Stimulated activated CD4-positive, alpha-beta T cell treated with anti-CD3 and anti-CD28 coated beads, TNF-alpha, amount 100 ng/mL, for 24 hours (primary cell): ENCODE results near the gene SLC25A42.
A peak's percentile ranks its signal among the peaks of the same experiment; 100 is the strongest.
"Not testable (repeated sequence)": the region's sequence is repeated elsewhere in the genome, so short reads cannot be mapped to it uniquely, and the experiment has no call there.

Source experiments
- DNase-seq, 3 experiments: peaks; one replicate each; pipeline ENCODE4 v3.0.0-alpha.2; 2020; ENCODE audit warnings: low read depth in 3 of 3

SLC25A42 gene

DNA sequence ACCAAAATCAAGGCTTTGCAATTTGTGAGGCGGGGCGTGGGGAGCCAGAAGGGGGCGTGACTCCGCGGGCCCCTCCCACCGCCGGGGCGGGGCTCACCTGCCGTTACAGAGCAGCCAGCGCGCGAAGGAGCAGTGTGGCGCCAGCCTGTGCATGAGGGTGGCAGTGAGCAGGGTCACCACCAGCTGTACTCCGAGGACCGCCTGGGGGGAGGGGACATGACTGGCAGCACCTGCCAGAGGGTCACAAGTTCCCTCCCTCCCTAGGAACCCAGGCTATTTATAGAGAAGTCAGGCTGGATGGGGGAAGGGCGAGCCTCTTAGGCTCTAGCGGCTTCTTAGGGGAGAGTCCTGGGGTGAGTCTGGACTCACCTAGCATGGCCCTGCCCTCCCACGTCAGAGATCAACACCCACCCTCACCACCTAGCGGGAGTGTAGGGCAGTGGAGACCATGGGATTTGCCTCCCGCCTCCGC lies 70.9 kb downstream of the SLC25A42 start:
- peak in 2 of 3 experiments; percentile 24 to 41 for DNase-seq

DNA sequence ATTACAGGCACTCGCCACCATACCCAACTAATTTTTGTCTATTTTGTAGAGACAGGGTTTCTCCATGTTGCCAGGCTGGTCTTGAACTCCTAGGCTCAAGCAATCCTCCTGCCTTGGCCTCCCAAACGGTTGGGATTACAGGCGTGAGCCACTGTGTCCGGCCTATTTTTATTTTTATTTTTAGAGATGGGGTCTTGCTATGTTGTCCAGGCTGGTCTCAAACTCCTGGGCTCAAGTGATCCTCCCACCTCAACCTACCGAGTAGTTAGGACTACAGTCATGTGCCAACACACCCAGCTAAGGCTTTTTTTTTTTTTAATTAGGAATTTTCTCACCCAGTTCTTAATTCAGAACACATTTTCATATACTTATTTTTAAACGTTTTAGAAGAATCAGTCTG lies 71.9 kb downstream of the SLC25A42 start:
- DNase-seq, result not testable (repeated sequence)

DNA sequence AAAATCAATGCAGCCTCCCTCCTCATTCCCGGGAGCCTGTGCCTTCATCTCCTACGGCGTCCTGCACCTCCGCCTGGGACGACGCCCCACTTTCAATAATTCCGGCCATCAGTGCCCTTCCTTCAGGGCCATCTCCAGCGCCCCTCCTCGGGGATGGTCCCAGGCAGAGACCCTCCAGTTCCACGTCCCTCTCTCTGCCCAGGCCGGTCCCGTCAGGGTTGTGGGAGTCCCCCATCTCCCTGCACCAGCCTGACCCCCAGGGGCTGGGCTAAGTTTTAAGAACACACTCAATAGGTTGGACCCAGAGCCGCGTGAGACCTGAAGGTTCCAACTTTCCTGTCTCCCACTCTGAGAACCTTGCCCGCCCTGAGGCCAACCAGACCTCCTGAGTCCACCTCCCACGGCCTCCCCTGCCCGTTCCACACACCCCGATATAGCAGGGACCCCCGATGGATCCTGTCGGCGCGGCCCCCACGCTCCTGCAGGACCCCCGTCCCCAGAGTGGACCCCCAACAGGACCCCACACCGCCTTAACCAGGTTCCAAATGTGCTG lies 73.8 kb downstream of the SLC25A42 start:
- DNase-seq, result no peak

DNA sequence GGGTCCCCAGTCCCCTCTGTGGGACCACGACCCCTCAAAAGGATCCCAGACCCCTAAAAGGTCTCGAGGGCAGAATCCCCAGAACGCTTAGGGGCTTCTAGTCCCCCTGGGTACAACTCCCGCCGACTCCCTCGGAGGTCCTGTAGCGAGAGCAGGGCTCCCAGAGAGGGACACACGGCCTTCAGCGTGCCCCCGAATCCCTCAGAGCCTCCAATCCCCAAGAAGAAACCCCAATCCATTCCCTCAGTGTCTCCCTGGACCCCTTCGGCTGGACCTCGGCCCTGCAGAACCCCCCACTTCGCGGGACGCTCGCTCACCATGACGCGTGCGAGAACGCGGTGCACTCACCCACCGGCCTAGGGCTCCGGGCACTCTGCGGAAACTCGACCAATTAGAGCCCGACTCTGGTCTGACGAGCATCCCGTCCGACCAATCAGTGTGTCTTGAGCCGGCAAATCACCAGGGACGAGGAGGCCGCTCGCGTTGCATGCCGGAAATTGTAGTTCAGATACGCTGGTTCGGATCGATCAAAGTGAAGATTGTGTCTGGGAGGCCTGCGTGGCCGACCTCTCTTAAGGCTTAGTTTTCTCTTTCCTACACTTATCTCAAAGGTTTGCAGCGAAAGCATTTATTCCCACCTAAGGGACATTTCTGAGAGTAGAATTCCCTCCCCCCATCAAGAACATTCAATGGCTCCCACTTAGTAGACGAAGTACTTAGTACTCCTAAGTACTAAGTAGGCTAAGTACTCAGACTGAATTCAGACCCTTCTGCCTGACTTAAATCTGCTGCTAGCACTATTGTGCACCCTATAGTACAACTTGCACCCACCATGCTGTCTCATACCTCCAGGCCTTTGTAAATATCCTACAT lies 74.6 kb downstream of the SLC25A42 start, which contains the start of gene TMEM161A:
Gene TMEM161A, minus strand, starts transcription at position 370 of the 873 bp plus-strand sequence. Its CDS starts 50 bp downstream, at position 320.
- peak; percentile 89 to 96 (median 93) for DNase-seq

DNA sequence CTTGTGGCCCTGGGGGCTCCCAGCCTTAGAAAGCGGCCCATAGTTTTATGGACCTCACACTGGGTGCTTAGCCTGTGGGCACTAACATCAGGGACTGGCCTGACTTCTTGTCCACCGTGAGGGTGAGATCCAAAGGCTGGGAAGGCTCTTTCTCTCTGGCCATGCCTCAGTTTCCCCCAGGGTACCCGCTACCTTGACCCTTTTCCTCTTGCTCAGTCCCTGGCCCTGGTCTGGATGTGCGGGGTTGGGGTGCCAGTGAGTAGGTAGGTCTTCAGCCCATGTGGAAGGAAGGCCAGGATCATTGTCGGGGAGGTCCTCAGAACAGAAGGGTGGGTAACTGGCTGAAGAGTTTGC lies 76.1 kb downstream of the SLC25A42 start:
- DNase-seq, result no peak

DNA sequence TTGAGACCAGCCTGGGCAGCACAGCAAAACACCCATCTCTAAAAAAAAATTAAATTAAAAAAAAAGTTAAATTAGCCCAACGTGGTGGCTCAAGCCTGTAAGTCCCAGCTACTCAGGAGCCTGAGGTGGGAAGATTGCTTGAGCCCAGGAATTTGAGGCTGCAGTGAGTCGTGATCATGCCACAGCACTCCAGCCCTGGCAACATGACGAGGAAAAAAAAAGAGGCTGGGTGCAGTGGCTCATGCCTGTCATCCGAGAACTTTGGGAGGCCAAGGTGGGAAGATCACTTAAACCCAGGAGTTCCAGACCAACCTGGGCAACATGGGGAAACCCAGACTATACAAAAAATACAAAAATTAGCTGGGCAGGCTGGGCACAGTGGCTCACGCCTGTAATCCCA lies 76.7 kb downstream of the SLC25A42 start:
- DNase-seq, result no peak

DNA sequence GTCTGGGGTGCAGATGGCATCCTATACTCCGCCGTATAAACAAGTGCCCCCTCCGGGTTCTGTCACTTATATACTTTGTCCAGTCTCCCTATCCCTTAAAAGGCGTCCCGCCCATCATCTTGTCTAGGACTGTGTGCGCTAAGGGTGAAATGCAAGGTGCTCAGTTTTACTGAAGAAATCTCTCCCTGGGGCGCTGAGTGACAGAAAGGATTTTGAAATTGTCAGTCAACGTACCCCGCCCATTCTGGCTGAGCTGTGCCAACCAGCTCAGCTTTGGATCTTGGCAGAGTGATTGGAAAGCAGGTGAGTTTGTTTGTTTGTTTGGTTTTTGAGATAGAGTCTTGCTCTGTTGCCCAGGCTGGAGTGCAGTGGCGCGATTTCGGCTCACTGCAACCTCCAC lies 78.6 kb downstream of the SLC25A42 start:
- no peak for DNase-seq

DNA sequence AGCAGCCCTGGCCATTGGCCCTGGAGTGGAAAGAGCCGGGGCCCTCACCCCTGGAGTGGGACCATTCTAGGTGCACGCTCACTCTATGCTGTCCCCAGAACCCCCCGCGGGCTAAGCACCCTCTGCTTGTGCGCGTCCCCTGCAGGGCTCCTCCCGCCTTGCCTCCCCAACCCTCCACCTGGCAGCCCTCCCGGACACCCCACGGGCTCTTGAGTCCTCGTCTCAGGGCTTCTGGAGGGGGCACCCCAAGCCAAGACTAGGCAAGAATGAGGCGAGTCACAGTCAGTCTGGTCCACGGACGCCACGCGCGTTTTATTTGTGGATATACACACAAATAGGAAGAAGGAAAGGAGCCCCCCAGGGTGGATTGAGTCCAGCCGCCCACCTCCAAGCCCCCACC lies 81.5 kb downstream of the SLC25A42 start:
- no peak for DNase-seq

DNA sequence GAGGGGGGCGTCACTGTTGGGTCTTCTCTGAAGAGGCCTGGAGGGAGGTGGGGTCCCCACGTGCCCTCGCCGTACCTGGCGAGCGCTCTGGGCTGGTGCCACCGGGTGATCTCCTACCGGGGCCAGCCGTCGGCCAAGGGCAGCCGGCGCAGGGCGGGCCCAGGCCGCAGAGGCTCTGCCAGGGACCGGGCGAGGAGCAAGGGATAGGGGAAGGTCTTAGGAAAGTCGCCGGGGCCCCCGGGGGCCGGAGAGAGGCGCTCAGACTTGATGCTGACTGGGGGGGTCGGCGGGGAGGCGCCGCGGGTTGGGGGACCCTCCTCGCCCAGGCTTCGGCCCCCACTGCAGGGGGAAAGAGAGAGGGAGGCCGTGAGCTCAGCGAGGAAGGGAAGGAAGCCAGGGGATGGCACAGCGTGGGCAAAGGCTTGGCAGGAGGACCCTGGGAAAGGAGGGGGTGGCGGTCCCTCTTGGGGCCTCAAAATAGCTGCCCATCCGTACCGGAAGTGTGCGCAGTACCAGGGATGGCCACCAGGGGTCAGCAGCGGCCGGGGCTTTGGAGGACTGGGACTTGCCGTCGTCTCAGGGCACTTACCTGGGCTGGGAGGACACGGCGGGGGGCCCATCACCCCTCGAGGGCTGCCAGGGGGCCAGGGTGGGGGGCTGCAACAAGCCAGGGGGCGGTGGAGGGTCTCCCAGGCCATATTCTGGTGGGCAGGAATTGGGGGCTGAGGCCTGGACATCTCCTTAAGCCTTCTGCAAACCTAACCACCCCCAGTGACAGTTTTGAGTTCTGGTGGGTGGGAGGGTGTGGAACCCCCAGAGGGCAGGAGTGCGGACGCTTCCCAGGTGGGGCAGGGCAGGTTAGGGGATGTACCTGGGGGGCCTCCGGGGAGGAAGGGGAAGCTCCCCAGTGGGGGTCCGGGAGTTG lies 82.2 kb downstream of the SLC25A42 start:
- peak; percentile 76 to 83 (median 77) for DNase-seq

DNA sequence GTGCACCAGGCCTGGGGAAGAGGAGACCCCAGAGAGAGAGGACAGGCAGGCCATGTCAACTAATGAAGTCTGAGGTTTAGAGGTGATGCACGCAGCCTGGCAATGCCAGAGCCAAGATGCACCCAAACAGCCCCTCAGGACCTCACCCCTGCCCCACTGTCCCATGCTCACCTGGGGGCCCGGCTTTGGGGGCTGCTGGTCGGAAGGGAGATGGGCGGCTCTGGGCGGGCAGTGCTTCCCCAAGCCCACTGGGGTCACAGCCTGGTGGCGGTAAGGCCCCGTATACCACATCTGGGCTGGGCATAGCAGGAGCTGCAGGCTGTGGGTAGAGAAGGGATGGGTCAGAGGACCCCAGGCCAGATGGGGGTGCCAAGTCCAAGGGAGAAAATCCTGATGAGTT lies 83.1 kb downstream of the SLC25A42 start:
- no peak for DNase-seq

DNA sequence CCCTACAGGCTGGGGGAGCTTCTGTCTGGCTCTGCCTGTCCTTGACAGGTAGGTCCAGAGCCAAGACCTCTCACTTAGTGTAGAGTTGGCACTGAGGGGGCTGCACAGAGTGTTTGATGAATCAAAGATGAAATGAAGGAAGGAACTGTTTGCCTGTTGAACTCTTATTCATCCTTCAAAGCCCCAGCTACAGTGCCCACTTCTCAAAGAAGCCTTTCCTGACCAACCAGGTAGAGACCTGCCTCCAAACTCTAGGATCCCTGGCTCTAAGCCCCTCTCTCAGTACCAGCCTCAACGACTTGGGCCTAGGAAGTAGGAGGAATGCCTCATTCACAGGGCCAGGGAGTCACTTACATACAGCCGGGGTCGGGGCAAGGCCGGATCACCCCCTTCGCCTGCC lies 83.5 kb downstream of the SLC25A42 start:
- DNase-seq, result no peak

DNA sequence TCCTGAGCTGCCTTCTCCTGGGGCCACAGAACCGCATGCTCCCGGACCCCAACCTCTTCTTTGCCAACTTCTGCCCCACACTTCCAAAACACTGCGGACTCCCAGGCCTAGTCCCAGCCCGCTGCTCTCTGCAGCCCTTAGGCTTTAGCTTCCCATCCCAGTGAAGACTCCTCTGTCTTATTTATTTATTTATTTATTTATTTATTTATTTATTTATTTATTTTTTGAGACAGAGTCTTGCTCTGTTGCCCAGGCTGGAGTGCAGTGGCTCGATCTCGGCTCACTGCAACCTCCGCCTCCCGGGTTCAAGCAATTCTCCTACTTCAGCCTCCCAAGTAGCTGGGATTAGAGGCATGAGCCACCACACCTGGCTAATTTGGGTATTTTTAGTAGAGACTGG lies 84.7 kb downstream of the SLC25A42 start:
- not testable (repeated sequence) for DNase-seq

DNA sequence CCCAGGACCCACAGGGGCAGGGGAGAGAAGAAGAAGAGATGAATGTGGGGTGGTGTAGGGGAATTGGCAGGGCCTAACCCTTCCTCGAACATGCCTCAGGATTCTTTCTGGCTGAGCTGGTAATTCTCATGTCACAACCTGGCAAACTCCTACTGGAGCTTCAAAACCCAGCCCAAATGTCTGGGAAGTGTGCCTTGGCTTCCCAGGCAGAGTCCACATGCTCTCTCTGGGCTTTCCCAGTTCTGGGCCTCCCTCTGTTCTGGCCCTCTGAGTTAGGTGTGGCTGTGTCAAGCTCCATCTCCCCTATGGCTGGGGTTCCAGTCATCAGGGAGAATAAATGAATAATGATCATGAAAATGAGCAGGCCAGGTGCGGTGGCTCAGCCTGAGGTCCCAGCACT lies 85.6 kb downstream of the SLC25A42 start:
- no peak for DNase-seq

DNA sequence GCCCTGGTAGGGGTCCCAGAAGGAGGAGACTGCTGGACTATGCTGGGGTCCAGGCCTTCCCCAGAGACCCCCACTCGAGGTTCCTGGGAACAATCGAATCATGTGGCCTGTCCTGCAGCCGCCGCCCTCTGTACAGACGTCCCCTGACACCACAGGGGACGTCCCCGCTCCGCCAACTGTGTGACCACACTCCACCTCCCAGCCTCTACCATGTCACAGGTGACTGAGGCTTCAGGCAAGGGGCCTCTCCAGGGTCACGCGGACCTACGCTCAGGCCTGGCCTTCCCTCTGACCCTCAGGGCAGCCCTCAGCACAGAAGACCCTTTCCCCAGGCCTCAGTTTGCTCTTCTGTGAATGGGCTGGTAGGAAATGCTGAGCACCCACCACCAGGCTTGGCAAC lies 87.6 kb downstream of the SLC25A42 start:
- no peak for DNase-seq

DNA sequence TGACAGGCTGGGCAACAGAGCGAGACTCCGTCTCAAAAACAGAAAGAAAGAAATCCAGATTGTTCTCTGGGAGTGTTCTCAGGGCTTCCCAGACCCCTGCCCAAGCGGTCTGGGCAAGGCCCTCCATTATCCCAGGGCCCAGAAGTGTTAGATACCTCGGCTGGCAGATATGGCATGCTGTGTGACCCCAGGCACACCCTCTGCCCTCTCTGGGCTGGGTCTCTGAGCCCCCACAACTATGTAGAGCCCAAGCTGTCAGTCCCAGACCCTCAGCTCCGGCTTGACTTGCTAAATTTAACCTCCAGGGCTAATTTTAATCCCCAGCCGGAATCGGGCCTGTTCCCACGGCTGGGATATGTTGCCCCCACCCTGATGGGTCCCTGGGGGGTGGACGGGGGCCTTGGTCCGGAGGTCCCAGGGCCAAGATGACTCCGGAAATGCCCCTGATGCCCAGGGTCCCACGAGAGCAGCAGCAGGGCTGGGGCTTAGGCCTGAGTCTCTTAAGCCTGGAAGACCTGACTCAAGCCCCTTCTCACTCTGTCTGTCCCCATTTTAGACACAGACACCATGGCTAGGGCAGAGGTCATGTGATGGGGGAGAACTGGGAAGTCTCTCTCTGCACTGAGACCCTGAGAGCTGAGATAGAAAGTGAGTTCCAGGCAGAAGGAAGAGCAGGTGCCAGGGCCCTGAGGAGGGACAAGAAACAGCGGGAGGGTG lies 89.0 kb downstream of the SLC25A42 start:
- no peak for DNase-seq

DNA sequence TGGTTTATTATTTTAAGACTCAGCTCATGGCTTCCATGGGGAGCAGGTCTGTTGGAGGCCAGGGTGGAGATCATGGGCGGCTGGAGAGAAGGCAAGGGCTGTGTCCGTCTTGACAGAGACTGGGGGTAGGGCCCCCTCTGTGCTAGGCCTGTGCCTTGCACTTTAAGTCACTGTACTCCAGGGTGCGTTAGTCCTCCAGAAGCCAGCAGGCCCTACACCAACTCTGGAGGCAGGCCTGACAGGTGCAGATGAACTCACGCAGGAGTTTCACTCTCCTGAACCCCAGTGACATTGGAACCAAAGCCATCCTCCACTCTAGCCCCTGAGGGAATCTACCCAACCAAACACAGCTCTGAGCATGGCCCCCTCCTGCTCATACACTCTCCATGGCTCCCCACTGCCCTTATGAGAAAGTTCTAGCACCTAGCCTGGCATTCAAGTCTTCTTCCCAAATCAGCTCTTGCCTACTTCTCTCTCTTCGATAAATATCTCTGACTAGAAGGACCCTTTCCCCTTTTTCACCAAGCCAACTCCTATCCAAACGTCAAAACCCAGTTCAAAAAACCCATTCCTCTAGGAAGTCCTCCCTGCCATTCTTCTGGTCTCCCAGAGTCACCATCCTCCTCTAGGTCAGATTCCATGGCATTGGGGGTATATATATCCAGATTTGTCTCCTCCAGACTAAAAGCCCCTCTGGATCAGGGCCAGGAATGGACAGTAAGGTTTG lies 91.1 kb downstream of the SLC25A42 start:
- DNase-seq, result no peak

DNA sequence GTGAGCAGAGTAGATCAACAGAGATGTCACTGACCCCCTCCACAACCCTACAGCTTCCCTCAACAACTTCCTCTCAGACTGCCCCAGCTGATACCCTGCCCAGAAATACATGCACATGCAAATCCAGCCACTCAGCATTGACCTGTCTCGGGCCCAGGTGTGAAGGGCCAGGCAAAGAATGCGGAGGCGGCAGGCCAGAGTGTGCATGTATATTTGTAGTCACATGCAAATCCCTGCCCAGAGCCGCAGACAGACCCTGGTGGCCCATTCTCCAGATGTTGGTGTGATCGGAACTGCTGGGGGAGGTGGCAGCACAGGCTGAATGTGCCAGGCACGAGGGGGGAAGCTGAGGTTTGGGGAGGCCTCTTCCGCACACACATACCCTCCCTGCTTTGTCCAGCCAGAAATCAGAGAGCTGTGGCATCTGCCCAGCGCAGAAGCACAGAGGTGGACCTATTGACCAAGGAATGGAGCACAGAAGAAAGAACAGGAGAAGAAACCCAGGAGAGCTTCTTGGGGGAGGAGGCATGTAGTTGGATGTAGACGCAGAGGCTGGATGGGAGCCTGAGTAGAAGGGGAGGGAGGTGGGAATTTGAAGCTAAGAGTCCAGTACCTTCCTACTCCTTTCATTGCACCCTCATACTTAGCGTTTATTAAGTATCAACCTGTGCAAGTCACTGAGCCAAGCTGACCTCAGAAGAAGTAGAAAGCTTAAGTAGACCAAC lies 91.9 kb downstream of the SLC25A42 start:
- DNase-seq, result no peak

DNA sequence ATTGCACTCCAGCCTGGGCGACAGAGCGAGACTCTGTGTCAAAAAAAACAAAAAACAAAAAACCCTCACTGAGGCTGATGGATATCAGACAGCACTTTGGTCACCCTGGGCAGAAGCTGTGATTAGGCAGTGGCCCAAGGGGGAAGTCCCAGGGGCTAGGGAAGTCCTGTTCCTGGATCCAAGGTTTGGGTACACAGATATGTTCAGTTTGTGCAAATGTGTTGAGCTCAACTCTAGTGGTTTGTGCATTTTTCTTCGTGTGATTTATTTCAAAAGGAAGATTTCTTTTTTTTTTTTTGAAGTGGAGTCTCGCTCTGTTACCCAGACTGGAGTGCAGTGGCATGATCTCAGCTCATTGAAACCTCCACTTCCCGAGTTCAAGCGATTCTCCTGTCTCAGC lies 94.0 kb downstream of the SLC25A42 start:
- DNase-seq, result no peak

DNA sequence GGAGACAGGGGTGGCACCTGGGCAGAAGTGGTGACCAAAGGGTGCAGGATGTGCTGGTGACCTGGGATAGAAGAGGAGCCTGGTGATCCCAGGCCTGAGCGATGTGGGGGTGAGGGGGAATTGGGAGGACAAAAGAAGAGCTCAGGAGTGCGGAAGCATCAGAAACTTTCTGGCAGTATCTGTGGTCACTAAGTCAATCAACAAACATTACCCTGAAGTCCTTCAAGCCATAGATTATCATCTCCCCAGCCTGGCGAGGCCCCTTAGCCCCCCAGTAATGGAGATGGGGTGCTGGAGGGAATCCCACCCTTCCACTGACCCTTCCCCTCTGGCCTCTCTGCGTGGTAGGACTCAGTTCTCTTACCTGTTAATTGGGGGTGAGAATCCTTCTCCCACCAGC lies 95.7 kb downstream of the SLC25A42 start:
- no peak for DNase-seq

DNA sequence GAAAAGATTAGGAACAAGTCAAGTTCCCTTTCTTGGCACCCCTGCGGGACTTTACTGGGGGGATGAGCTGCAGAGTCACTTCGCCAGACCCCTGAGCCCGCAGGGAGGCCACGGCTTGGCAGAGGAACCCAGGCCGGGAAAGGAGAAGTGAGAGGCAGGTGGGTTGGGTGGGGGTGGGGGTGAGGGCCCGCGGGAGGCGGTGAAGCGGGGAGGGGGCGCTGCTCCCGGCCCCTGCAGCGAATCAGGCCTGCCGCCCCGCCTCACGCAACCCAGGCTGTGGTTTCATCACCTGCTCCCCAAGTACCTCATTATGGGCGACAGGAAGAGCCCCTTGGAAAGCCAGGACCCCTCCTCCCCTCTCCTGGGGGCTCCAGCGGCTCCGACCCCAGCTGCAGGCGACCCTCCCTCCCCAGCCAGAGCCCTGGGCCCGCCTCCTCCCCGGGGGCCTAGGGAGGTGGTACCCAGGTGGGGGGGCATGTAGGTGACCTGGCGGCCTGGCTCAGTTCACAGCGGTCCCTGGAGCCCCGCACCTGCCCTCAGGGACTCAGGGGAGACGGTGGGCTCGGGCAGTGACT lies 96.8 kb downstream of the SLC25A42 start:
- DNase-seq, result no peak
